ENCODE data around the gene TBX5.

The TBX5 gene

GRCh38 chr12:114341635-114342034 is 64.3 kb downstream of the TBX5 start:
- H3K9ac ChIP-seq (ENCODE audit: insufficient read length) = no peak overlapping the region

GRCh38 chr12:114340231-114340630 is 65.7 kb downstream of the TBX5 start:
- no peak for TF ChIP-seq FOXP2 (optimal IDR thresholded peaks at IDR 0.05; ENCODE audit: control extremely low read depth, extremely low read length, insufficient read depth)
- no peak for TF ChIP-seq EZH2 (IDR thresholded peaks at IDR 0.05)
- no peak for TF ChIP-seq POLR2AphosphoS5 (IDR thresholded peaks at IDR 0.05; ENCODE audit: borderline replicate concordance, low read depth, low read length)
- Histone ChIP-seq H3K36me3 (ENCODE audit: insufficient read depth, low read length) (no peaks in the 10 kb centered on the region), H3K27ac (no peak overlapping the region), H3K9me3 (ENCODE audit: low read depth, low read length) (no peaks in the 10 kb centered on the region), H3K9ac (ENCODE audit: insufficient read length) (no peak overlapping the region), H3K4me3 (no peak overlapping the region)
- no peak for DNase-seq (ENCODE audit: low read depth, low spot score)

More at GRCh38 chr12:114341635-114342034, 64.3 kb downstream of the TBX5 start:
- Histone ChIP-seq H3K27ac (no peak overlapping the region), H3K4me3 (no peak overlapping the region), H3K9me3 (ENCODE audit: low read depth, low read length) (no peaks in the 10 kb centered on the region), H3K36me3 (ENCODE audit: insufficient read depth, low read length) (no peaks in the 10 kb centered on the region)
- no peak for DNase-seq (ENCODE audit: low read depth, low spot score)
- TF ChIP-seq EZH2 (IDR thresholded peaks at IDR 0.05) = no peak
- no peak for TF ChIP-seq POLR2AphosphoS5 (IDR thresholded peaks at IDR 0.05; ENCODE audit: borderline replicate concordance, low read depth, low read length)
- TF ChIP-seq FOXP2 (optimal IDR thresholded peaks at IDR 0.05; ENCODE audit: control extremely low read depth, extremely low read length, insufficient read depth) = no peak

GRCh38 chr12:114339626-114340025 is 66.3 kb downstream of the TBX5 start:
- Histone ChIP-seq H3K9ac (ENCODE audit: insufficient read length) (no peak overlapping the region), H3K36me3 (ENCODE audit: insufficient read depth, low read length) (no peaks in the 10 kb centered on the region), H3K9me3 (ENCODE audit: low read depth, low read length) (no peaks in the 10 kb centered on the region), H3K4me3 (no peak overlapping the region), H3K27ac (no peak overlapping the region)
- no peak for DNase-seq (ENCODE audit: low read depth, low spot score)
- TF ChIP-seq EZH2 (IDR thresholded peaks at IDR 0.05) (no peak), POLR2AphosphoS5 (IDR thresholded peaks at IDR 0.05; ENCODE audit: borderline replicate concordance, low read depth, low read length) (no peak), FOXP2 (optimal IDR thresholded peaks at IDR 0.05; ENCODE audit: control extremely low read depth, extremely low read length, insufficient read depth) (no peak)

GRCh38 chr12:114335607-114336006 is 70.3 kb downstream of the TBX5 start:
- TF ChIP-seq EZH2 (IDR thresholded peaks at IDR 0.05) = no peak
- Histone ChIP-seq H3K36me3 (ENCODE audit: insufficient read depth, low read length) (no peaks in the 10 kb centered on the region), H3K9me3 (ENCODE audit: low read depth, low read length) (no peaks in the 10 kb centered on the region), H3K4me3 (no peak overlapping the region), H3K9ac (ENCODE audit: insufficient read length) (no peak overlapping the region), H3K27ac (no peak overlapping the region)
- DNase-seq (ENCODE audit: low read depth, low spot score) = no peak

- Histone ChIP-seq H3K4me3 (no peak overlapping the region), H3K9me3 (ENCODE audit: low read depth, low read length) (no peaks in the 10 kb centered on the region), H3K9ac (ENCODE audit: insufficient read length) (no peak overlapping the region), H3K27ac (no peak overlapping the region), H3K36me3 (ENCODE audit: insufficient read depth, low read length) (no peaks in the 10 kb centered on the region)
- TF ChIP-seq POLR2AphosphoS5 (IDR thresholded peaks at IDR 0.05; ENCODE audit: borderline replicate concordance, low read depth, low read length) (no peak), FOXP2 (optimal IDR thresholded peaks at IDR 0.05; ENCODE audit: control extremely low read depth, extremely low read length, insufficient read depth) (no peak), EZH2 (IDR thresholded peaks at IDR 0.05) (no peak)
- DNase-seq (ENCODE audit: low read depth, low spot score) = no peak
Observed at GRCh38 chr12:114334395-114334794, 71.5 kb downstream of the TBX5 start.

GRCh38 chr12:114328292-114328691 is 77.7 kb downstream of the TBX5 start:
- TF ChIP-seq FOXP2 (optimal IDR thresholded peaks at IDR 0.05; ENCODE audit: control extremely low read depth, extremely low read length, insufficient read depth) (no peak), EZH2 (IDR thresholded peaks at IDR 0.05) (no peak), POLR2AphosphoS5 (IDR thresholded peaks at IDR 0.05; ENCODE audit: borderline replicate concordance, low read depth, low read length) (no peak)
- Histone ChIP-seq H3K9me3 (ENCODE audit: low read depth, low read length) (no peaks in the 10 kb centered on the region), H3K36me3 (ENCODE audit: insufficient read depth, low read length) (no peaks in the 10 kb centered on the region), H3K27ac (no peak overlapping the region), H3K9ac (ENCODE audit: insufficient read length) (no peak overlapping the region), H3K4me3 (no peak overlapping the region)
- no peak for DNase-seq (ENCODE audit: low read depth, low spot score)

GRCh38 chr12:114327765-114328164 is 78.2 kb downstream of the TBX5 start:
- H3K9me3 ChIP-seq (ENCODE audit: low read depth, low read length) = no peaks in the 10 kb centered on the region
- no peak for DNase-seq (ENCODE audit: low read depth, low spot score)
- TF ChIP-seq POLR2AphosphoS5 (IDR thresholded peaks at IDR 0.05; ENCODE audit: borderline replicate concordance, low read depth, low read length) (no peak), EZH2 (IDR thresholded peaks at IDR 0.05) (no peak), FOXP2 (optimal IDR thresholded peaks at IDR 0.05; ENCODE audit: control extremely low read depth, extremely low read length, insufficient read depth) (no peak)
- no peak overlapping the region for H3K9ac ChIP-seq (ENCODE audit: insufficient read length)
- no peak overlapping the region for H3K4me3 ChIP-seq
- no peak overlapping the region for H3K27ac ChIP-seq
- H3K36me3 ChIP-seq (ENCODE audit: insufficient read depth, low read length) = no peaks in the 10 kb centered on the region

GRCh38 chr12:114321524-114321923 is 84.4 kb downstream of the TBX5 start:
- Histone ChIP-seq H3K27ac (no peak overlapping the region), H3K36me3 (ENCODE audit: insufficient read depth, low read length) (no peaks in the 10 kb centered on the region), H3K9me3 (ENCODE audit: low read depth, low read length) (no peaks in the 10 kb centered on the region), H3K9ac (ENCODE audit: insufficient read length) (no peak overlapping the region), H3K4me3 (no peak overlapping the region)
- DNase-seq (ENCODE audit: low read depth, low spot score) = no peak
- TF ChIP-seq POLR2AphosphoS5 (IDR thresholded peaks at IDR 0.05; ENCODE audit: borderline replicate concordance, low read depth, low read length) (no peak), EZH2 (IDR thresholded peaks at IDR 0.05) (no peak), FOXP2 (optimal IDR thresholded peaks at IDR 0.05; ENCODE audit: control extremely low read depth, extremely low read length, insufficient read depth) (no peak)

- Histone ChIP-seq H3K36me3 (ENCODE audit: insufficient read depth, low read length) (no peaks in the 10 kb centered on the region), H3K9ac (ENCODE audit: insufficient read length) (no peak overlapping the region), H3K4me3 (no peak overlapping the region), H3K27ac (no peak overlapping the region), H3K9me3 (ENCODE audit: low read depth, low read length) (no peaks in the 10 kb centered on the region)
- TF ChIP-seq POLR2AphosphoS5 (IDR thresholded peaks at IDR 0.05; ENCODE audit: borderline replicate concordance, low read depth, low read length) = no peak
- no peak for TF ChIP-seq FOXP2 (optimal IDR thresholded peaks at IDR 0.05; ENCODE audit: control extremely low read depth, extremely low read length, insufficient read depth)
- TF ChIP-seq EZH2 (IDR thresholded peaks at IDR 0.05) = no peak
- no peak for DNase-seq (ENCODE audit: low read depth, low spot score)
Observed at GRCh38 chr12:114320968-114321367, 85.0 kb downstream of the TBX5 start.
